NCI-H146 treated with DMSO at 0.1 percent for 48 hours (cell line): ENCODE results near the gene TK1.

ENCODE experiments used
- DNase-seq: peaks from one replicate; lab custom pipeline; 2025; ENCODE audit not compliant: unreplicated experiment; lab: John Stamatoyannopoulos, UW

TK1 gene

GRCh38 chr17:78125138-78125913, 61.5 kb downstream of the TK1 start:
- DNase-seq = no peak

GRCh38 chr17:78124836-78125137, 62.1 kb downstream of the TK1 start:
- DNase-seq = no peak
